ENCODE results near the gene RICTOR. TPM values are rescaled to one million over a fixed set of nuclear protein-coding genes. Genes with fewer than 3 reads are reported as not detected.

RICTOR gene
- polyA plus RNA-seq, 3 donors: 3.5 to 12.8 (median 7.0) TPM

- Mint-ChIP-seq H3K9me3 (peaks cover 3 to 22% (median 7%) of the 10 kb centered on the region in 7 donors), H3K27ac (no peak overlapping the region), H3K4me3 (no peak overlapping the region), H3K36me3 (no peaks in the 10 kb centered on the region), H3K4me1 (no peaks in the 10 kb centered on the region), H3K27me3 (ENCODE audit: low read depth in 3 of 3) (peaks cover 5 to 23% (median 13%) of the 10 kb centered on the region in 3 donors)
- H3K4me2 ChIP-seq (replicated peaks; ENCODE audit: extremely low read depth, low read length, poor library complexity, severe bottlenecking): no peak overlapping the region
- no peak for TF ChIP-seq CTCF (IDR thresholded peaks at IDR 0.05)
- H3K4me3 ChIP-seq (replicated peaks in 1 of 3; ENCODE audit: low read depth in 2 of 3, low read length in 3 of 3): no peak overlapping the region
- no peaks in the 10 kb centered on the region for H3K4me1 ChIP-seq (ENCODE audit: control insufficient read depth in 1 of 2, insufficient read depth in 2 of 2, low read length in 2 of 2)
- intact Hi-C loops (cut with micrococcal nuclease): no loop called here
- no peaks in the 10 kb centered on the region for H3K79me2 ChIP-seq (ENCODE audit: insufficient read depth, low read length)
- no peaks in the 10 kb centered on the region for H4K20me1 ChIP-seq (ENCODE audit: insufficient read depth, low read length)
- H3K9ac ChIP-seq (ENCODE audit: insufficient read depth, low read length, poor library complexity, severe bottlenecking): no peak overlapping the region
- H3K27me3 ChIP-seq (ENCODE audit: control insufficient read depth in 2 of 2, insufficient read depth in 2 of 2, low read length in 2 of 2): peaks cover 0 to 4% of the 10 kb centered on the region in 2 donors
- peaks cover 0 to 3% of the 10 kb centered on the region in 2 donors for H3K9me3 ChIP-seq (replicated peaks in 1 of 2; ENCODE audit: control insufficient read depth in 1 of 2, insufficient read depth in 1 of 2, low read length in 2 of 2)
- no peaks in the 10 kb centered on the region for H3K36me3 ChIP-seq (replicated peaks in 1 of 2; ENCODE audit: control insufficient read depth in 1 of 2, insufficient read depth in 2 of 2, low read length in 2 of 2)
- no peak overlapping the region for H2AFZ ChIP-seq (ENCODE audit: insufficient read depth, low read depth, low read length, poor library complexity, severe bottlenecking)
- WGBS (ENCODE audit: insufficient coverage): no CpG with 5 or more reads among the region's 3 CpGs
- no peak overlapping the region for H3K27ac ChIP-seq (ENCODE audit: low read depth in 1 of 2, low read length in 2 of 2)
- no peak for DNase-seq
Observed at GRCh38 chr5:38892363-38892762, 181.8 kb downstream of the RICTOR start.

- H3K9ac ChIP-seq (ENCODE audit: insufficient read depth, low read length, poor library complexity, severe bottlenecking): no peak overlapping the region
Observed at GRCh38 chr5:38891563-38891962, 182.6 kb downstream of the RICTOR start.

More at GRCh38 chr5:38891563-38891962, 182.6 kb downstream of the RICTOR start:
- H4K20me1 ChIP-seq (ENCODE audit: insufficient read depth, low read length): no peaks in the 10 kb centered on the region
- Mint-ChIP-seq H3K9me3 (peaks cover 2 to 17% (median 3%) of the 10 kb centered on the region in 7 donors), H3K27me3 (ENCODE audit: low read depth in 3 of 3) (peaks cover 5 to 23% (median 13%) of the 10 kb centered on the region in 3 donors), H3K4me1 (no peaks in the 10 kb centered on the region), H3K36me3 (no peaks in the 10 kb centered on the region), H3K27ac (peak overlapping the region in 1 of 7 donors; percentile 26), H3K4me3 (no peak overlapping the region)
- peaks cover 0 to 3% of the 10 kb centered on the region in 2 donors for H3K9me3 ChIP-seq (replicated peaks in 1 of 2; ENCODE audit: control insufficient read depth in 1 of 2, insufficient read depth in 1 of 2, low read length in 2 of 2)
- intact Hi-C loops (cut with micrococcal nuclease): no loop called here
- no peak overlapping the region for H3K4me3 ChIP-seq (replicated peaks in 1 of 3; ENCODE audit: low read depth in 2 of 3, low read length in 3 of 3)
- no peak overlapping the region for H2AFZ ChIP-seq (ENCODE audit: insufficient read depth, low read depth, low read length, poor library complexity, severe bottlenecking)
- peaks cover 0 to 6% of the 10 kb centered on the region in 2 donors for H3K27me3 ChIP-seq (ENCODE audit: control insufficient read depth in 2 of 2, insufficient read depth in 2 of 2, low read length in 2 of 2)
- H3K27ac ChIP-seq (ENCODE audit: low read depth in 1 of 2, low read length in 2 of 2): no peak overlapping the region
- no peaks in the 10 kb centered on the region for H3K4me1 ChIP-seq (ENCODE audit: control insufficient read depth in 1 of 2, insufficient read depth in 2 of 2, low read length in 2 of 2)
- TF ChIP-seq CTCF (IDR thresholded peaks at IDR 0.05): no peak
- no peaks in the 10 kb centered on the region for H3K36me3 ChIP-seq (replicated peaks in 1 of 2; ENCODE audit: control insufficient read depth in 1 of 2, insufficient read depth in 2 of 2, low read length in 2 of 2)
- DNase-seq: no peak
- no peak overlapping the region for H3K4me2 ChIP-seq (replicated peaks; ENCODE audit: extremely low read depth, low read length, poor library complexity, severe bottlenecking)
- H3K79me2 ChIP-seq (ENCODE audit: insufficient read depth, low read length): no peaks in the 10 kb centered on the region
- 78% methylated on average over 5 of the region's 6 CpGs for WGBS (ENCODE audit: insufficient coverage)

Data from CD14-positive monocyte (primary cell).